Fibroblast of pulmonary artery (primary cell): ENCODE data around the gene DUOXA2.

ENCODE experiments used
- DNase-seq: peaks from one replicate; pipeline ENCODE4 v3.0.0-alpha.2; 2010; ENCODE audit warnings: low read depth
- H3K4me3 ChIP-seq: replicated peaks from 2 replicates; pipeline ENCODE4 v1.5.1; 2011; ENCODE audit warnings: low read depth, mild to moderate bottlenecking, control low read depth, low read length, moderate library complexity
- TF ChIP-seq, protein P1 (sequence below): IDR thresholded peaks from 2 replicates; pipeline ENCODE4 v1.5.1; 2011; ENCODE audit warnings: mild to moderate bottlenecking, control low read depth, low read length, inconsistent platforms; ENCODE audit errors: missing control alignments

The DUOXA2 gene

DNA sequence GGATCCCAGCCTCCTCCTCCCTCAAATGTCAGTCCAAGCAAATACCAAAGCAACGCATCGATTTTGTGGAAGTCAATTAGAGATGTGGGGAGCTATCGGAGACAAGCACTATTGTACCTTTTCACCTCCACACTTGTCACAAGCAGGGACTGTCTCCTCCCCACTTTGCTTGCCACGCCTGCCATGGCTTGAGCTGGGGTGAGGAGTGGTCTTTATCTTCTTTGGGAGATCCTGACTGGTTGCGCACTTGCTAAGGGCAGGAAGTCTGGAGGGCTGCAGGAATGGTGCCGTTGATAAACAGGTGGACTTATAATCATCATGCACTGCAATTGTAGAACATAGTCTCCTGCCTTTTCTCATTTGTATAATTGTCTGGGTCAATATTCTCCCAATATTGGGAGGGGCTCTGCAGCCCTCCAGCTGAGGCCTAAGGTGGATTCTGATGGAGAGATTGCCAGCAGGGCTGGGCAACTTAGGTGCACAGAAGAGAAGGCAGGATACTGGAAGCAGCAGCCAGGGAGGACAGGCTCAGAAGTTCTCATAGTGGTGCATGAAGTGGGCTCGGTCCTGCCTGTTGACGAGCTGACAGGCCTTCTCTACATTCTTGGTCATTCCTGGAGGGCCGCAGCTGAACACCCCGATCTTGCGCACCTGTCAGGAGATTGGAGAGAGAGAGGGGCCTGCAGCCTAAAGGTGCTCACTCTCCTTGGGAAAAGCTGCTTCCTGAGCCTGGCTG, 20.3 kb upstream of the DUOXA2 start:
- H3K4me3 ChIP-seq, result no peak overlapping the region
- TF ChIP-seq, protein P1, sequence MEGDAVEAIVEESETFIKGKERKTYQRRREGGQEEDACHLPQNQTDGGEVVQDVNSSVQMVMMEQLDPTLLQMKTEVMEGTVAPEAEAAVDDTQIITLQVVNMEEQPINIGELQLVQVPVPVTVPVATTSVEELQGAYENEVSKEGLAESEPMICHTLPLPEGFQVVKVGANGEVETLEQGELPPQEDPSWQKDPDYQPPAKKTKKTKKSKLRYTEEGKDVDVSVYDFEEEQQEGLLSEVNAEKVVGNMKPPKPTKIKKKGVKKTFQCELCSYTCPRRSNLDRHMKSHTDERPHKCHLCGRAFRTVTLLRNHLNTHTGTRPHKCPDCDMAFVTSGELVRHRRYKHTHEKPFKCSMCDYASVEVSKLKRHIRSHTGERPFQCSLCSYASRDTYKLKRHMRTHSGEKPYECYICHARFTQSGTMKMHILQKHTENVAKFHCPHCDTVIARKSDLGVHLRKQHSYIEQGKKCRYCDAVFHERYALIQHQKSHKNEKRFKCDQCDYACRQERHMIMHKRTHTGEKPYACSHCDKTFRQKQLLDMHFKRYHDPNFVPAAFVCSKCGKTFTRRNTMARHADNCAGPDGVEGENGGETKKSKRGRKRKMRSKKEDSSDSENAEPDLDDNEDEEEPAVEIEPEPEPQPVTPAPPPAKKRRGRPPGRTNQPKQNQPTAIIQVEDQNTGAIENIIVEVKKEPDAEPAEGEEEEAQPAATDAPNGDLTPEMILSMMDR, result no peak
- no peak for DNase-seq

DNA sequence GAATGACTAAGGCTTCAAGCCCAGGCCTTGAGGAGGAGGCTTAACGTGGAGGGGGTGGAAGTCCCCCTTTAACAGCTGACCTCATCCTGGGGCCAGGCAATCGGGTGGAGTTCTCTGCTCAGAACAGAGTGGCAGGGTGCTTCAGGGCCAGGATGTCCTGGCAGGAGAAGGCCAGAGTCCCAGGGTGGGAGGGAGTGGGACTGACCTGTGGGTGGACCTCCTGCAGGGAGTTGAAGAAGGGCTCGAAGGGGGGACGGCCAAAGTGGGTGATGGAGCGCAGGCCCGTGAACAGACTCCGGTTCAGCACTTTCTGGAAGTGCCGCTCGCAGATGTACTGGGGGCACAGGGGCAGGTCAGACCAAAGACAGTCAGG, 19.8 kb upstream of the DUOXA2 start:
- no peak overlapping the region for H3K4me3 ChIP-seq
- DNase-seq, result no peak
- TF ChIP-seq, protein P1, result no peak

DNA sequence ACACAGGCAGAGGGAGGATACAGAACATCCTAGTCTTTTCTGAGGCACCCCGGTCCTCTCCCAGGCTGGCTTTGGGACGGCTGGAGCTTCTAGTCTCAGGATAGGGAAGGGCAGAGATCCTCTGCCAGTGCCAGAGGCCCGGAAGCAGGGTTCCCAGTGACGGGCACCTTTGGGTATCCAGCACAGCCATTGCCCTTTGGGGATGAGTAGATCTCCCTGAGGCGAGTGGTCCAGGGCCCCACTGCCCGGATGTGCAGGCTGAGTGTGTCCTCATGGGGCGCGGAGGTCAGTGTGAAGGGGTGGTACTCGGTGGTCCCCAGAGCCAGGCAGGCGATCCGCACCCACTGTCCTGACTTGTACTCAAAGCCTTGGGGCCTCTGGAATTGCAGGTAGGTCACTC, 18.5 kb upstream of the DUOXA2 start:
- TF ChIP-seq, protein P1, result no peak
- no peak overlapping the region for H3K4me3 ChIP-seq
- DNase-seq, result no peak

DNA sequence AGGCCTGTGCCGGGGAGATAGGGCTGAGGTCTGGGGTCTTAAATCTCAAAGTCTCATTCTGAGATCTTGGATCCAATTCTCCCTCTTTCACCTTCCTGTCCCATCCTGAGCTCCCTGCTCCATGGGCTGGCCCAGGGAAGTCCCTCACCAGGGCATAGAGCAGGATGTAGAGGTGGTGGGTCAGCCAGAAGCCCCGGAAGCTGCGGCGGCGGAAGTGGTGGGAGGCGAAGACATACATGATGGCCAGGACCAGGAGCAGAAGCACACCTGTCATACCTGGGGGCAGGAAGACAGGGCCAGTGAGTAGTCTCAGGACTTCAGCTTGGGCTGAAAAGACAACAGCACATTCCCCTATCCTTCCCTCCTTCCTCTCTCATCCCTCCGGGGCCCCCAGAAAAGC, 16.7 kb upstream of the DUOXA2 start:
- no peak overlapping the region for H3K4me3 ChIP-seq
- TF ChIP-seq, protein P1, result no peak
- DNase-seq, result no peak

DNA sequence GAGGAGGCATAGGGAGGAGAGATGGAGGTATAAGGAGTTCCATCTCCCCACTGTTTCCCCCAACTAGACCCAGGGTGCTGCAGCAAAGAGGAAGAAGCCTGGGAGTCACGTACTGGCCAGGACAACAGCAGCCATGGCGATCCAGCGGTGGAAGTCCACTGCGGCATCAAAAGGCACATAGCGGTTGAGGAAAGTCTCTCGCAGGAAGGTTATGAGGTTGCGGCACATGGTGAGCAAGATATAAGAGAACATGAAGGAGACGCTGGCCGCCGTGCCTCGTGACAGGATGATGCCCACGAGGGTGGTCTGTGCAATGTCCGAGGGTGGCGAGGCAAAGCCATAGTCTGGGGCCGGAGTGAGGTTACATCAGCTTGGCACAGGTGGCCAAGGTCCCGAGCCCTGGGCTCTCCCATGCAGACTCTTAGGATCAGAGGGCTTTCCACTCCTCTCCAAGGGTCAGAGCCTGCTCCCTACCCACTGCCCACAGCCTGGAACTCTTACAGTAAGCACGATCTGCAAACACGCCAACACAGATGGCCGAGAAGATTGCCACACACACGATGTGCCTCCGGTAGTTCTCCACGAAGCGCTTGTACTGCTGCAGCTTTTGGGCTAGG, 14.5 kb upstream of the DUOXA2 start:
- no peak for DNase-seq
- TF ChIP-seq, protein P1, result no peak
- H3K4me3 ChIP-seq, result no peak overlapping the region

DNA sequence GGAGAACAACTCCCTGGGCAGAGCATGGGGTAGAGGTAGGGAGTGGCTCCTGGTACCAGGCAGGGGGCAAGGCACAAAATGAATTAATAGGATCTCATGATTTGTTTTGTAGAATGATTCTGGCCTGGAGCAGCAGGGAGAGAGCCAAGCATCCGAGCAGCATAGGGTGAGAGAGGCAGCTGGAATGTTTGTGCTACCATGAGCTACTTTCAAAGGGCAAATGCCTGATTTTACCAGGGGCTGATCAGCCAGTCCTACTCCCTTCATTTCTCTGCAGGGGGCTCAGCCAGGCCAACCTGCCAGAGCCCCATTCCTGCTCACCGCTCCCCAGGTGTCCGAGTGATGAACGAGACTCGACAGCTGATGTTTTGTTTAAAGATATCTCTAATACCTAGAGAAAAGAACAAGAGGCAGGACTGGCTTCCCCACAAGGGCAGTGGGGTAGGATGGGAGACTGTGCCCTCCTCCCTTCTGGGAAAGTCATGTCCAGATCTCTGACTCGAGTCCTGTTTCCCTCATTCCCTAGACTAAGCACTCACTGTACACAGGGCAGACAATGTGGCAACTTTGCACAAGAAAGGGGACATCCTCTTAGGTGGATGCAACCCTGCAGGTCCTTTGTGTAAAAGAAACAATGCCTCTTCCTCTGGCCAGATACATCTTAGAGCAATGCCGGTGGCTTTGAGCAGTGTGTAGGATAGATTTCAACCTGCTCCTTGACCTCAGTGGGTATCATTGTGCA, 13.1 kb upstream of the DUOXA2 start:
- no peak overlapping the region for H3K4me3 ChIP-seq
- DNase-seq, result no peak
- TF ChIP-seq, protein P1, result no peak
